Left renal pelvis (tissue), 4 donors: Measurements from ENCODE around the gene COLEC12. TPM values are rescaled to one million over a fixed set of nuclear protein-coding genes. Genes with fewer than 3 reads are reported as not detected.
"Not testable (repeated sequence)": the region's sequence is repeated elsewhere in the genome, so short reads cannot be mapped to it uniquely, and the experiment has no call there.

Experiments used
- DNase-seq, 4 donors: peaks; one replicate each; pipeline ENCODE4 v3.0.0-alpha.2; 2013; ENCODE audit warnings: low read depth in 4 of 4, low spot score in 3 of 4
- polyA plus RNA-seq, 4 donors: library from polyadenylated mRNA; unstranded; fragments of 120-200 nt; gene quantifications; one replicate each; pipeline ENCODE4 v1.2.1, GENCODE V29; 2013; ENCODE audit not compliant: insufficient read length in 4 of 4

COLEC12 gene
- polyA plus RNA-seq, 4 donors, result 20.8 to 36.5 (median 27.9) TPM

- DNase-seq, result no peak
Observed at GRCh38 chr18:332721-333510, 167.6 kb downstream of the COLEC12 start.

GRCh38 chr18:332007-332406 is 168.5 kb downstream of the COLEC12 start:
- no peak for DNase-seq

DNA sequence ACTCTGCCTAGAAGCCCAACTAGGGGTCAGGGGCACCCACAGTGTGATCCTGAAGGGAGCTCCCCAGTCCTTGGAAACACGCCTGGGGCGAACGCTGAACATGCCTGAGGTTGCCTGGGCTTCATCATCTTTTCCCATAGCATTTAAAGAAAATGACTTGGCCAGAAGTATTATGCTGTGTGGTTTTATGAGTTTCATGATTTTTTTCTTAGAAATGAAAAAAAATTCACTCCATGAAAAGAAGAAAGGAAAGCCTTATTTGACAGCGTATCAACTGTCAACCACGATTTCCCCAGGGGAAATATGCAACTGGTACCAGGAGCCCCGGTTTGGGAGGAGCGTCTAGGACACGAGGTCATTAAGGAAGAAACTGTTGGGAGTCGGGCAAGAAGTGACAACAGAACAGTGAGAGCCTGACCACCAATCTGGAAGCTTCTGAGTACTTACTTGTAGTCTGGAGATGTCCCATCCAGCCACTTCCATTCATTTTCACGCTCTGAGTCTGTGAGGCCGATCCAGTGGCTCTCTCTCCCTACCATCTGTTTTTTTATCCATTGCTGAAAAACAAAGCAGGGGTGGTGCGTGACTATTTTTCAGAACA is 169.2 kb downstream of the COLEC12 start:
- DNase-seq, result no peak

DNA sequence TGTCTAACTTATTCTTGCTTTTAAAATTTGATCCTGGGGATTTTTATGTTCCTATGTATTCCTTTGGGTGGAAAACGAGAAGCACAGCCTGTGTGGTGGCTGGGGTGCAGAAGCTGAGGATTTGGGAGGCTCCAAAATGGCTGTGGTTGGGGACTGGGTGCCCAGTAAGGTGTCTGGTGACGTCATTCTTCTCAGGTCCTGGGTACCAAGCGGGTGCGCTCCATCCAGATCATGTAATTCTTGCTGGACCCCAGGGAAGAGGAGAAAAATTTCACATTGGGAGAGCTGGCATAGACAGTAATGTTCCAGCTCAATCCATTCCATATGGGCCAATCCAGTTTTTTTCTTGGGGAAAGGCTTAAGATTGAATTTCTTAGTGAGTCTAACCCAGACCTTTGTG is 171.6 kb downstream of the COLEC12 start:
- DNase-seq, result no peak

GRCh38 chr18:326846-327245 is 173.7 kb downstream of the COLEC12 start:
- DNase-seq, result no peak

- no peak for DNase-seq
Observed at GRCh38 chr18:323253-323622, 177.3 kb downstream of the COLEC12 start.

- DNase-seq, result no peak
Observed at GRCh38 chr18:321865-322467, 178.5 kb downstream of the COLEC12 start.

- no peak for DNase-seq
Observed at GRCh38 chr18:320155-320554, 180.3 kb downstream of the COLEC12 start.

- DNase-seq, result no peak
Observed at GRCh38 chr18:319720-320119, 180.8 kb downstream of the COLEC12 start.

DNA sequence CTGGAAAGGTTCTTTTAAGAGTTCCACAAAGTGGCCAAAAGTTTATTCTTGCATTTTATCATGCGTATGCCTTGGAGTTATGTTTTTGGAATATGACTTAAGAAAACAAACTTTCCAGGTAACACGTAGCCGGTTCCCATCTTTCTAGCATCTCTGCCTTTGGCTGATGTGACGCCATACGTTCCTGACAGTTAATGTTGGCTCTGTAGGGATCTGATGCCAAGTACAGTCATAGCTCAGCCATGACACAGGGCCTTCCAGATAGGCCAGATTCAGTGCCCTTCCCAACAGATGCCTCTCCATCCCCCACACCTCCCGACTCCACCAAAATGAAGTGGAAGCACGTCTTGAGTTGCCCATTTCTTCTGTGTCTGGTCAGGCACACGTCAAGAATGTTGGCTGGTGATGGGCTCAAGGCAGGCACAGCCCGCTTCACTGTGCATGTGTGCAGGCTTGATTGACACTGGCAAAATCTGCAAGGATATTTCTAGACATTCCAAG is 181.7 kb downstream of the COLEC12 start:
- no peak for DNase-seq

GRCh38 chr18:317618-318017 is 182.9 kb downstream of the COLEC12 start:
- no peak for DNase-seq

DNA sequence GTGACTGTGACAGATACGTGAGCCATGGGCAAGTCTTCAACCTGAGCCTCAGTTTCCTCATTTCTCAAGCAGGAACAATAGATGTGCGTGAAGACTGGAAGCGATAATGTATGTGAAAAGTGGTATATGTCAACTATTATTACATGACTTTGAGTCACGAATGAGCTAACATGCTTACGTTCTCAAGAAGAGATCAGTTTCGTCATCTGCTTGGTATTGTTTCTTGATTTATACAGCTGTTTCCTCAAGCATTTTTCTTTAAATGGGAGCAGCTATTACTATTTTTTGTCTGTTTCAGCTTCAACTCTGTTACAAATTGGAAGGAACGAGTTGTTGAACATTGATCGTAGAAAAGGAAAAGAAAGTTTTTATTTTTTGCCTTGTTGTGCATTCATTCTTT is 184.1 kb downstream of the COLEC12 start:
- DNase-seq, result no peak

DNA sequence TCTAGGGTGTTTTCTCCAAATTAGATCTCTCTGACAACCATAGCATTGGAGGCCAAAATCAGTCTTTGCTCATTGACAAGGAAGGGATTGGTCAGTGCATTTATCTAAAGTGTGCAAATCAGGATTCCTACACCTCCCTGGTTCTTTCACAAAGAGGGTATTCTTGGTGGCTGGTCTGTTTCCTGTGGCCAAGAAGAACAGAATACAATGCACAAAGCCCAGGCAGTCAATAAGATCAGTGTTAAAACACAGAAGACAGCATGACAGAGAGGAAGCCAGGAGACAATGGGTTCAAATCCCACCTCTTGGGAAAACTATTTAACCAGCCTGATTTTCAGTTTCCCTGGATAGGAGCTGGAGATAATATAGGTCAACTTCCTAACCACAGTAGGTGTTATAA is 186.6 kb downstream of the COLEC12 start:
- DNase-seq, result no peak

GRCh38 chr18:312415-312814 is 188.1 kb downstream of the COLEC12 start:
- DNase-seq, result no peak

DNA sequence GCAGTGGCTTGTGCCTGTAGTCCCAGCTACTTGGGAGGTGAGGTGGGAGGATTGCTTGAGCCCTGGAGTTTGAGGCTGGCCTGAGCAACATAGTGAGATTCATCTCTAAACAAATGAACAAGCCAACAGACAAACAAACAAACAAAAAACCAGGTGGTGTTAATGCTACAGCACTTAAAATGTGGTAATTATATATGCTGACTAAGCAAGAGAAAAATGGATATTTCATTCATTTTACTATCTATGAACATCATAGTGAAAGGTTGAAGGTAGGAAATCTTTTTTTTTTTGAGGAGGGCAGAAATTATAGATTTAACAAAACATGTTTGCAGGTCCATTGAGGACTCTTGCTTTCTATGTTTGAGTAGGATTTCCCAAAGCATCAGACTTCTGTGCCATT is 190.5 kb downstream of the COLEC12 start:
- no peak for DNase-seq

- not testable (repeated sequence) for DNase-seq
Observed at GRCh38 chr18:308086-308485, 192.4 kb downstream of the COLEC12 start.

- DNase-seq, result no peak
Observed at GRCh38 chr18:306608-307255, 193.8 kb downstream of the COLEC12 start.

DNA sequence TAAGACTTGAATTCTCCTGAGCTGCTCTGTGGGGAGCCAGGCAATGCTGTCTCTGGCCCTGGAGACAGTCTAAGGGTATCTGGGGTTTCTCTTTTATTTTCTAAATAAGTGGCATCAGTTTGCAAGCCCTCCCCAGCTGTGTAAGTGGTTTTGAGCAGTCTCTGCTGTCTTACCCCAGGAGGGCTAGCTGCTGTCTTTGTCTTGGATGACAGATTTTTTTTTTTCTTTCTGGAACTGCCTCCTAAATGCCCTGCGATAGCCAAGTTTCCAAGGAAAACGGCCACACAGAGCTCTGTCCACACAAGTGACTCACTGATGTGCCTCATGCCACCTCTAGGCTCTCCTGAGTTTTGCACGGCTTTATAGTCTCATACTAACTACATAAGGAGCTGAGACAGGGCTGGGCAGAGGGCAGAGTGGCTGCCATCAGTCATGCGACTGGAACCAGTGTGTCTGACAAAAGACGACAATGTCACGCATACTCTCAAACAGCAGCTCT is 195.4 kb downstream of the COLEC12 start:
- DNase-seq, result no peak

DNA sequence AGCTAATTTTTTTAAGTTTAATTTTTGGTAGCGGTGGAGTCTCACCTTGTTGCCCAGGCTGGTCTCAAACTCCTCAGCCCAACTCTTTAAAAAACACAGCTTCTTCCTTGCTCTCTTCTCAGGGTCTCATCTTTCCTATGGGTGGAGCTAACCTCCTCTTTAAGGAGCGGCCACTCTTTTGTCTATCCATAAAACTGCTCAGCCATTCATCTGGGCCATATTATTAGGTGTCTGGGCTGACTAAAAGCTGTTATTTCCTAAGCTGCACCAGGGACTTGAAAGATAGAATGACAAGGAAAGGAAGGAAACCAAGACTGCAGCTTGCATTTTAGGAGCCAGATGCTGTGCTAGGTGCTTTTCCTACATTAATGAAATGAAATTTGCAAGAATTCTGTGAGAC is 196.9 kb downstream of the COLEC12 start:
- no peak for DNase-seq

GRCh38 chr18:303011-303410 is 197.5 kb downstream of the COLEC12 start:
- no peak for DNase-seq

- DNase-seq, result no peak
Observed at GRCh38 chr18:302097-302496, 198.4 kb downstream of the COLEC12 start.
